Measurements from ENCODE around the gene ERCC3.

The ERCC3 gene

DNA sequence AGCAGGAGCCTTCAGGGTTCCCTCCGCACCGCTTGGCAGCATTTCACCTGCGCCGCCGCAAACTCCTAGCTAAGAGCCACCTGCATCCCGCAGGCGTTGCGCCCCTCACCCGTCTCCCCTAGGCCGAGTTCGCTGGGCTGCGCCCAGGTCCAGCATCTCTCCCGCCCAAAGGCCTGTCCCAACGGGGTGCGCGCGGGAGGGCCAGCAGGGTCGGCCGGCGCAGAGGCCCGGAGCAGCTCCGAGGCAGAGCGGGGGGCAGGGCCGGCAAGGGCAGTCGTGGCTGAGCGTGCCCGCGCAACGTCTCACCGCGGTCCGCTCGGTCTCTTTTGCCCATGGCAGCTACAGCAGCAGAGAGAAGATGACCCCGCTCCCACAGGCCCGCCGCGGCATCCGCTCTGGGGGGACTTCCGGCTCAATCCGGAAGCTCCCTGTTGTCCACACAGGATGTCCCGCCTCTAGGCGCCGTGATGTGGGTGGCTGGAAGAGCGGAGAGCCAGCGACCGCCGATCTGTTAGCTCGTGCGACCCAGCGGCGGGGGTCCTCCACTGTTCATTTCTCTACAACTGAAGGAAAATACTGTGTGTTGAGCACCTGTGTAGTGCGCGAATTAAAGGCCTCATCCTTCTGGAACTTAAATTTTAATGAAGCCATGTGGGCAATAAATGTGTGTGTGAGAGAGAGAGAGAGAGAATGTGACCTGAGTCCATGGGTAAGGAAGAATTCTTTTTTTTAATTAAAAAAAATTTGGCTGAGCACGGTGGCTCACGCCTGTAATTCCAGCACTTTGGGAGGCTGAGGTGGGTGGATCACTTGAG is at the start of gene ERCC3:
TSS of gene ERCC3 (minus strand) at position 397 of the 815 bp plus-strand sequence. CDS start at position 334, 63 bp downstream.
- DNase-seq (ENCODE audit: low spot score), result peak; percentile 86

DNA sequence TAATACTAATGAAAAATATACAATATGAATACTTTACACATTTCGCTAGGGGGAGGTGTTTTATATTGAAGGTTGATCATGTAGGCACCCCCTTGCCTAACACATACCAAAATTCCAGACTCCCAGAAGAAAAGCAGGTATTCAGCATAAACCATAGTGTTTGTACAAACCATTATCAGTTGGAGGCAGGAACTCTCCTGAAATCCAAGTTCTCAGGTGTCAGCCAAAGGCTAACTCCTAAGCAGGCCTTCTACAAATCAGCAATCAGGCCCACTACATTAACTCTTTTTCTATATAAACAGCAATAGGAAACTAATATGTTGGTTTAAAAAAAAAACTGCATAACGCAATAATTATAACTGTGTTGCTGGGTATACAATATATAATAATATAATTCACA is 49.3 kb upstream of the ERCC3 start:
- DNase-seq (ENCODE audit: low spot score), result no peak

DNA sequence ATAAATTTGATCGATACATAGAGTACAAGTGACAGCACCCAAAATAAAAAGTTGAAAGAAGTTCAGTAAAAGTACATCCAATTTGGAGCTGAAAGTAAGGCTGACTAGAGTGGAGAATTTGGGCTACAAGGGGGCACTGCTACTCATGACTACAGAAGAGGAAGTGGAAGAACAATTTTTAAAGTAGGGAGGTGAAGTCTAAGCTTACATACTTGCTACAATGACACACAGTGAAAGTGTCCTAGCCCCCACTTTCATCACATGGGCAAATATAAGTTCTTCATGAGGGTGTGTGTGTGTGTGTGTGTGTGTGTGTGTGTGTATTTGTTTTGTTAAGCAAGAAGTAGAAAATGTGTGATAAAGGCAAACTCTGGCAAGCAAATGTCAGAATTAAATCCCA is 48.2 kb upstream of the ERCC3 start:
- DNase-seq (ENCODE audit: low spot score), result no peak

DNA sequence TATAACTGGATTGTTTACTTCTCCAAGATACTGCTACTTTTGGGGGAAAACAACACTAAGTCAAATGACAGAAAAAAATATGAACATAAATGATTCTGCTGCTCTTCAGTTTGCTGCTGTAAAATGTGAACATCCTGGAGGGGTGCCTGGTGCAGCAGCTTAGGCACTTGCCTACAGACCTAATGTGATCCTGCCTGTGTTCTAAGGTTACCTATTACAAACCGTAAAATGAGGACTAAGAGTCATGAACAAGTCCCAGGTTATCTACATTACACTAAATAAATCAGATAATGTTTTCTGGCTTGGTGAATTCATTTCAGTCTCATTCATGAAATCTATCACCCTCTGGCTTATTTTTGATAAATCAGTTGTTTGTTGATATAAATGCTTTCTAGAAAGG is 38.4 kb upstream of the ERCC3 start:
- DNase-seq (ENCODE audit: low spot score), result no peak

DNA sequence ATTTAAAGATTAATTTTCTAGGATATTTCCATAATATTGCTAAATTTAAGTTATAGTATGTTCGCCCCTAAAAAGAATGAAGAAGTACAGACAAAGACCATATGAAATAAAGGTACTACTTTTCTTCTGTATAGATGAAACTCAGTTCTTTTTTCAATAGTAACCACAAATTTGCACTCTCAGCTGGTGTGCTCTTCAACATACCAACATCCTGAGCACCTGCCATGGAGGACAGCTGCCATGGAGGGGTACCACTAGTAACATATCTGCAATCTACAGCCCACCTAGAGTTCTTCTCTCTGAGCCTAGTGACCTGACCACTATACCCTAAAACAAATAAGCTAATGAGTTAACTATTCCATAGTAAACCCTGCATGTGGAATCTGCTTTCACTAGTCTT is 36.8 kb upstream of the ERCC3 start:
- no peak for DNase-seq (ENCODE audit: low spot score)

DNA sequence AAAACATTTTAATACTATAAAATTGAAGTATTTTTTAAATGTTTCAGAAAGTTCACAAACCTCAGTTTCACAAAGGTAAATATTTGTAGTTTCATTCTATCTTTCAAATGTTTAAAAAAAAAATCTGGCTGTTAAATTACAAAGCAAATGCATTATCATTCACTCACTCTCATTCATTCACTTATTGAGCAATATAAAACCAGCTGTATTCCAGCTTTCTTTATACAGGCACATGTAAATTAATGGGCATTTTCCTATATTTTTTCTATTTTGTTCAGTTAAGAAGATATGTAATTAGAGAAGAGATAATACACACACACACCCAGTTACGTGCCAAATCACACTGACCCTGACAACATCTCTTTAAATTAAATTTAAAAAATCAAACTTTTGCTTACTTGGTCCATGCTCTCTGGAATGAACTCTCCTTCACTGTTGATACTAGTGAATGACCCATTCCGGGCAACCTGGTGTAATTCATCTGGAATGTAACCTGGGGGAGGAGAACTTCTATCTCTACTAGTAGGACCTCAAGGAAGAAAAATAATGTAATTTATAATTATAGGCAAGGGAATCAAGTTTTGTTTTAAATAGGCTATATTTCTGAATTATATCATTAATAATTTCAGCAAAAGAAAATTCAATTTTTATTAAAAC is 32.5 kb upstream of the ERCC3 start:
- DNase-seq (ENCODE audit: low spot score), result no peak

DNA sequence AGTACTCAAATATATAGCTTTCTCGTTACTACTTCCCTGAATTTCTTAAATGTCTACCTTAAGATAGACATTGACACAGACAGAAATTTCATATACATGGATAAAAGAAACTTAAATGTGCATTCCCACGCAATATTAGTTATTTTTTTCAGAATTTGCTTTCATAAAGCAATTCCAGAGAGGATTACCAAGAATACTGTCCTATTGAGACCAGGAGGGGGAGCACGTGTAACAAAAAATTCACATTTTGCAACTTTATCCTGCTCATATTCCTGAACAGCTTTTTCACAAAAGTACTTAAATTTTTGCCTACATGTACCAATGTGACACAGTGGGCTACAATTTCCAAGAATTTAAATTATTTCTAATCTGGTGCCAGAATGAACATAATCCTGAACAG is 30.7 kb upstream of the ERCC3 start:
- DNase-seq (ENCODE audit: low spot score), result peak; percentile 67

DNA sequence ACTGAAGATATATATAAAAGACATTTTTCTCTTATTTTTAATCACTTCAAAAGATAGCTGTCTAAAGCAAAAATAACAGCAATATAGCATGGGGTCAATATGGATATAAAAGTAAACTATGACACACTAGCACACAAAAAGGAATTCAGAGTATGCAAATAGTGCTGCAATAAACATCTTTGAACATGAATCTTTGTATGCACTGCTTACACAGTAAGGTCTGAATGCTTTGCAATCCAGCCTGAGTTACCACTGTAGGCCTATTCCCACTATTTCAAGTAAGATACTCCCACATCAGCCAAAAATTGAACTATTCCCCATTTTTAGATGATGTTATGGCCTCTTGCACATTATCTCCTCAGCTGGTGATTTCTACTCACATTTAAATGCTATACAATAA is 27.4 kb upstream of the ERCC3 start:
- DNase-seq (ENCODE audit: low spot score), result no peak

DNA sequence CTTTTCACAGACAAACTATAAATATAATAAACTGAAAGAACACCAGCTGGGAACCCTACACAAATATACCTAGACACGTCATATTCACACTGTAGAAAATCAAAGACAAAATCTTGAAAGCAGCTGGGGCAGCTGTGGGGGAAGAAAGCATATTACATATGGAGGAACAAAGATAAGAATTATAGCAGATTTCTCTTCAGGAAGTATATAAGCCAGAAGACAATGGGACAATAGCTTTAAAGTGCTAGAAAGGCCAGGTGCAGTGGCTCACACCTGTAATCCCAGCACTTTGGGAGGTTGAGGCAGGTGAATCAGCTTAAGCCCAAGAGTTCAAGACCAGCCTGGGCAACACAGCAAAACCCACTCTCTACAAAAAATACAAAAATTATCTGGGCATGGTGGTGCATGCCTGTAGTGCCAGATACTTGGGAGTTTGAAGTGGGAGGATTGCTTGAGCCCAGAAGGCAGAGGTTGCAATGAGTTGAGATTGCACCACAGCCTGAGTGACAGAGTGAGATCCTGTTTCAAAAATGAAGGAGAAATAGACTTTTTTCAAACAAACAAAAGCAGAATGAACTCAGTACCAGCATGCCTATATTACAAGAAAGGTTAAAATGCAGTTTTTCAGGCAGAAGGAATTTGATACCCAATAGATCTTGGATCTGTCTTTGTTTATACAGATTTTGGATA is 26.8 kb upstream of the ERCC3 start:
- DNase-seq (ENCODE audit: low spot score), result no peak

DNA sequence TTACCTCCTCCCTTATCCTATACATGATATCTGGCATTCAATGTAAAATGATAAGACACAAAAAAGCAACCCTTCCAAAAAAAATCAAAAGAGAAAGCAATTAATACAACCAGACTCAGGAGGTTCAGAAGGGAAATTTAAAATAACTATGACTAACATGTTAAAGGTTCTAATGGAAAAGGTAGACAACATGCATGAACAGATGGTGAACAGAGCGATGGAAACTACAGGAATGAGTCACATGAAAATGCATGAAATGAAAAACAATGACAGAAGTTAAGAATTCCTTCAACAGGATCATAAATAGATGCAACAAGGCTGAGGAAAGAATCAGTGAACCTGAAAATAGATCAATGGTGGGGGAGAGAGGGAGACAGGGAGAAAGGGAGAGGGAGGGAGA is 26.1 kb upstream of the ERCC3 start:
- no peak for DNase-seq (ENCODE audit: low spot score)

DNA sequence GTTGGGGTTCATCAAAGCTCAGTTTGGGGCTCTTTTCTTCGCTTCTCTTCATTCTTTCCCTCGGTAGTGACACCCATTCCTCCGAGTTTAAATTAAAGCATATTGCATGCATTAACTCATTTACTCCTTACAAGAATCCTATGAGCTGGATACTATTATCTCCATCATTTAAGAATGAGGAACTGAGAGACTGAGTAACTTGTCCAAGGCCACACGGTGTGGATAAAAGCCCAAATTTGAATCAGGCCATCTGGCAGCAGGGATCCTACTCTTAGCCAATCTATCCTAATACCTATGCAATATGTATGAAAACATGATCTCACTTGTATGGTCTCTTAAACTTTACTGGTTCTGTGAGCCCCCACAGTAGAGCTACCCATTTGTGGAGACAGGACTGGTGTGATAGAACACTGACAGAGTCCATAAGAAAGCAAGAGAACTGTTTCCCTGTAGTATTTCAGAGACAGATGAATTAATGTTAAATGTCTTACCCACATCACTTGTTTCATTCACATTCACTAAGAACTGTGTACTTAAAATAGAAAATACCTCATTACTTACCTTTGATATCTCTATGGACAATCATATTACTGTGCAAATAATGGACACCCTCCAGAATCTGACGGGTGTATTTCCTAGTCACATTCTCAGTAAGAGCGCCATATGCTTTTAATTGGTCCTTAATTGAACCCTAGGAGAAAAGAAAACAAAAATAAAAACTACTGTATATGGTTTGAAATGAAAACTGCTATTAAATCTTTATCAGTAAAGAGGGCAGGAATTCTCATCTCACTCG is 20.4 kb upstream of the ERCC3 start:
- DNase-seq (ENCODE audit: low spot score), result no peak

DNA sequence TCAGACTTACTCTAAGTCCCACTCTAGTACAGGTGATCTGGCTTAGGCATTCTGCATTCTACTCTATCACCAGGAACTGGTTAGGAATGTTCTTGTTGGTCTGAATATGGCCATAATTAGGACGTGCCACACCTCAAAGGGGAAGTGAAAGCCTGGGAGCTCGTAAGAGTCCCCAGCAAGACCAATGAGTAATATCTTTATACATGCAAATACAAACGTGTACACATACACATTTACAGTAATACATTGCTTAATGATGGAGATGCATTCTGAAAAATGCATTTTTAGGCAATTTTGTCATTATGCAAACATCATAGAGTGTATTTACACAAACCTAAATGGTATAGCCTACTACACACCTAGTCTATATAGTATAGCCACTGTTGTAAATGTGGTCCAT is 19.5 kb upstream of the ERCC3 start:
- no peak for DNase-seq (ENCODE audit: low spot score)

DNA sequence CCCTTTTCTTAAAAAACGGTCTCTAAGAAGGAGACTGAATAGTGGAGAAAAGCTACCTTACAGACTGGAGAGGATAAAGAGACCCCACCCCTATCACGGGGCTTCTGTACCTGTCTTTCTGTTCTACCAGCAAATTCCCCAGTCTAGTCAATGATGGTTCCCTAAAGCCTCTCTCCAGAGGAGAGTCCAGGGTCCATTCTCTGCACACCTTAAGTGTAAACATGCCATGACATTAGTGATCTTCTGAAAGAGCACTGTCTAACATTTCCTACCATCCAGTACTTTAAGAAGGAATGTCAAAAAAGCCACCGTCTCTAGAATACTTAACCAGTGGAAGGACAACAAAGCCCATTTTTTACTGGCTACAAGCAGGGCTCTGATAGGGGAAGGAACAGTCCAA is 17.0 kb upstream of the ERCC3 start:
- DNase-seq (ENCODE audit: low spot score), result no peak

DNA sequence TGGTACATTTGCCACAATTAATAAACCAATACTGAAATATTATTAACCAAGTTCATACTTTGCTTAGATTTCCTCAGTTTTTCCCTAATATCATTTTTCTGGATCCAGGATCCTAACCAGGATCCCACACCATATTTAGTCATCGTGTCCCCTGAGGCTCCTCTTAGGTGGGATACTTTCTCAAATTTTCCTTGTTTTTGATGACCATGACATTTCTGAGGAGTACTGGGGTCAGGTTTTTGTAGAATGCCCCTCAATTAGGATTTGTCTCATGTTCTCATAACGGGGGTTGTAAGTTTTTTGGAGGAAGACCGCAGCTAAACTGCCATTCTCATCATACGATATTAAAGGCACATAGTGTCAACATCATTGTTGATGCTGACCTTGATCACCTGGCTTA is 15.5 kb upstream of the ERCC3 start:
- no peak for DNase-seq (ENCODE audit: low spot score)

DNA sequence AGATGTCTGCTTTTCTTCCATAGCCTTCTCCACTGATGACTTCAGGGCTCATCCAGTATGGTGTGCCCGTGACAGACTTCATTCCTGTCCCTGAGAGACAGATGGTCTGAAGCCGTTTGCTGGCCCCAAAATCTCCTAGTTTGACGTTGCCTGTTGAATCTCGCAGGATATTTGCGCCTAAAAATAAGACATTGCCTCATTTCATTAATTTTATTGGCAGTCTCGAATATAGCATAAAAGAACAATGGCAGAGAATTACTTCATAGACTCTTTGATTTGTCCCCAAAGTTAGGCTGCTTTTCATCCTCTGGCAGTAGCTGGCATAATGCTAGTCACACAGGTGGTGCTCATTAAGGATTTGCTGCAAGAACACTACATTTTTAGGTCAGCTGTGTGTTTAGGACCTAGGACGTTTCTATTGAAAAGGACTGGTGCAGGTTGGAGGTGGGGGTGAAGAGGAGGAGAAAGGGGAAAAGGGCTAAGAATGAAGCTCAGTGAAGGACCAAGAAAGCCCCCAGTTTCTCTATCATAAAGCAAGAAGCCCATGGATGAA is 14.7 kb upstream of the ERCC3 start:
- no peak for DNase-seq (ENCODE audit: low spot score)

DNA sequence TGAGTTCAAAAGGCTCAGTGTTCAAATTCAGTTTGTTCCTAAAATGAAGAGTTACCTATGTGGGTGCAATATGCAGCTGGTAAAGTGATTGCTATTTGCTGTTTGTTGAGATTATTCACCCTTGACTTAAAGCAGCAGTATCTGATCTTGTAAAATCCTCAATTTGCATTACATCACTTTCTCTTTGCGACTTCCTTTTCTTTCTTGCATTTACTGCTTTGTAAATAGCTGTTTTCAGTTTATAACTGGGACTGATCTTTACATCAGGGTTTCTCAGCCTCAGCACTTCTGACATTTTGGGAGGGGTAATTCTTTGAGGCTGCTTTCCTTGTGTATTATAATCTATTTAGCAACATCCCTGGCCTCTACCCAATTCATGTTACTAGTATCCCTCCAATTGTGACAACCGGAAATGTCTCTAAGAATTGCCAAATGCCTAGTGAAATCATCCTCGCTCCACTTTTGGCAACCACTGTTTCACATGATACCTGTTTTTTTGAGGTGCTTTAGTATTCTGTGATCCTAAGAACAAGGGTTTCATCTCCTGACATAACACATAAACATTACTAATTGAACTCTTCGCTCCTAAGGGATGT is 12.1 kb upstream of the ERCC3 start:
- no peak for DNase-seq (ENCODE audit: low spot score)

DNA sequence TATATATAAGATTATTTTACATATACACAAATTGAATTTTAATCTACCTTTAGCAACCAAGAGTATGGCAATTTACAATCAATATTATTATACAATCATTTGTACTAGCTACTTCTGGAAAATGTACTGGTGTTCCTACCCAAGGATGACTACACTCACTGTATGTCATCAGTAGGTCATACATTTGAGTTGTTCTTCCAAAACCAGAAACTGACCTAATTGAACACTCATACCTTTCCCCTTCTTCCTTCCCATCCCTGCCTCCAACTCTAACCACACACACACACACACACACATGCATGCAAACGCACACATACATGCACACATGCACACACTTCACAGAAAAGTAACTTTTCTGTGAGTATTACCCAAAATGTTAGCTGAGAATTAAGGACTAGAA is 8.2 kb upstream of the ERCC3 start:
- DNase-seq (ENCODE audit: low spot score), result peak; percentile 41

DNA sequence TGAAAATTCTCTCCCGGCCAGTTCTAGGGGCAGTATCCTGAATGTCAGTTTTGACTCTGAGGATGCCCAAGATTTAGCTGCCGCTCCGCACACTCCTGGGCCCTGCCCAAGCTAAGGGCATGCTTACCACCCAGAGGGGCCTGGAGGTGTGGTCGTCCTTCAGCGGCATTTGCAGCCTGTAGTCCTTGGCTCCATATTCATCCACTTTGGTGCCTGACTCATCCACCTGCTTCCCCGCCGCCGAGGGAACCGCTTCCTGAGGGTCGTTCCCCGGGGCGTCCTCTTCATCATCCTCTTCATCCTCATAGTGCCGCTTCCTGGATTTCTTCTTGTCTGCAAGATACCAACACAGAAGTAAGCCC is 577 bp downstream of the ERCC3 start:
- DNase-seq (ENCODE audit: low spot score), result peak; percentile 48

DNA sequence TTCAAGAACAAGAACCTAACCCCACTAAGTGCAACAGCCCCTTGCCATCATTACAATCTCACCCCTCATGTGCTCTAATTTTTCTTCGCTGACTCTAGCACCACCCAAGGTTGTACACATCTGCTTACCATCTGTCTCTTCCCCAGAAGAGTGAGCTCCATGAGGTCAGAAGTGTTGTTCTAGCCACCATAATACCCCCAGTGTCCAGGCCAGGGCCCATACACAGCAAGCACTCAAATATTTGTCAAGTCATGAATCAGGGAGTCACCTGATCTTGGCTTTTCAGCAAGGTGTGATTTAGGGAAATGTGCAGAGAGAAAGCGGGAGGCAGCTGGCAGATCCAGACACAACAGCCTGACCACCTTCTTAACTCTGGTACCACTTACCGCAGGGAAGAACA is 5.7 kb downstream of the ERCC3 start:
- DNase-seq (ENCODE audit: low spot score), result no peak

DNA sequence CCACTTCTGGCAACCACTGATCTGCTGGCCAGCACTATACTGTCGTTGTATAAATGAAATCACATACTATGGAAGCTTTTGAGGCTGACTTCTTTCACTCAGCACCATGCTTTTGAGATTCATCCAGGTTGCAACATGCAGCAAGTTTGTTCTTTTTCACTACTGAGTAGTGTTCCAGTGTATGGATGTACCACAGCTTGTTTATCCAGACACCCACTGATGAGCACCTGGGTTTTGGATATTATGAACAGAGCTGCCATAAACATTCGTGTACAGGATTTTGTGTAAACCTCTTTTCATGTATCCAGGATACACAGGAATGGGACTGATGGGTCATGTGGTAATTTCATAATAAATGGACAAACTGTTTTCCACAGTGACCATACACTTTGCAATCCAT is 10.7 kb downstream of the ERCC3 start:
- DNase-seq (ENCODE audit: low spot score), result no peak

DNA sequence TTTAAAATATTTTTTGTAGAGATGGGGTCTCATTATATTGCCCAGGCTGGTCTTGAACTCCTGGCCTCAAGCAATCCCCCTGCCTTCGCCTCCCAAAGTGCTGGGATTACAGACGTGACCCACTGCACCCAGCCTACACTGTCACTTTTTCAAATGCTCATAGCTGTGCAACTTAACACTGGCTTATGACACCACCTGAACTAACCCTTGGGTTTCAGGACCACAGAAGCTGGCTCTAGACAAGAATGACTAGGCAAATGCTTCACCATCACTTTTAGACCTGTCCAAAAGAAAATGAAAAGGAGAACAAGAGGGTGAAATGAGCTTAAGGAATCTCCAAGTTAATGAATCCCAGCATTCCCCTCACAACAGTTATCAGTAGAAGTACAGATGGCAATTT is 13.3 kb downstream of the ERCC3 start:
- DNase-seq (ENCODE audit: low spot score), result no peak

DNA sequence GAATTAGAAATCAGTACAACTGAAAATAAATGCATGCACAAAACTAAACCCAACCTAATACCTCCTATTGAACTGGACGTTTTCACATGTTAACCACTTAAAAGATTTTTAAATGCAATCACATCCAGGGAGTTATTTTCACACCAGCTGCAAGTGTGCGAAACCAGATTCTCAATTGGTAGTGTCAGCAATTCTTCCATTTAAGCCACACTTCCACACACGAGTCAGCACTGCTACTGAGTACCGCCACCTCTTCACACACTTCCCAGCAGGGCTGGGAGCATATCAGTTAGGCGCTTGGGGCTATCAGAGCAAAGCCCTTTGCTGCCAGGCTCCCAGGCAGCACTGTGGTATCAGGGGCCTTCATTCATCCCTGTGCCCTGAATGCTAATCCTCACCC is 14.2 kb downstream of the ERCC3 start:
- no peak for DNase-seq (ENCODE audit: low spot score)
